SKM-1 treated with dmso at 0.1 percent for 144 hours (cell line): ENCODE data around the gene LGALS16.
A peak's percentile ranks its signal among the peaks of the same experiment; 100 is the strongest.
"Not testable (repeated sequence)": the region's sequence is repeated elsewhere in the genome, so short reads cannot be mapped to it uniquely, and the experiment has no call there.

Source experiments
- DNase-seq: peaks from one replicate; lab custom pipeline; 2025; ENCODE audit not compliant: unreplicated experiment; lab: John Stamatoyannopoulos, UW

LGALS16 gene, protein sequence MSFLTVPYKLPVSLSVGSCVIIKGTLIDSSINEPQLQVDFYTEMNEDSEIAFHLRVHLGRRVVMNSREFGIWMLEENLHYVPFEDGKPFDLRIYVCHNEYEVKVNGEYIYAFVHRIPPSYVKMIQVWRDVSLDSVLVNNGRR

DNA sequence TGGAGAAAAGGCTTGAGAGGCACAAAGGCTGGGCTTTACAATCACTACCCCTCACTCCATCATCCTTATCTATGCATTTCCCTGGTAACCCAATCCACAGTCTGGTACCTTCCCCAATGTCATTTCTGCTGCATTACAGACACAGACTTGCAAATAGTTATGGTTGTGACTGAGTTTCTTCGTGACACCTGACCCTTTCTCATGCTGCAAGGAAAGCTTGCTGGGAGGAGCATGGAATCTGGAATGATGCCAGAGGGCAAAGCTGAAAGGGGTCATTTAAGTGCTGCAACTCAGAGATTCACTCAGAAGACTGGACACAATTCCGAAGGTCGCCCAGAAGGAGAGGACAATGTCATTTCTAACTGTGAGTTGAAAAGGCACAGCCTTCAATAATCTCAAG, at the start of gene LGALS16:
Gene LGALS16 (plus strand): TSS at position 301 of the 400 bp plus-strand sequence. CDS start 49 bp downstream, at position 350.
- DNase-seq = no peak

DNA sequence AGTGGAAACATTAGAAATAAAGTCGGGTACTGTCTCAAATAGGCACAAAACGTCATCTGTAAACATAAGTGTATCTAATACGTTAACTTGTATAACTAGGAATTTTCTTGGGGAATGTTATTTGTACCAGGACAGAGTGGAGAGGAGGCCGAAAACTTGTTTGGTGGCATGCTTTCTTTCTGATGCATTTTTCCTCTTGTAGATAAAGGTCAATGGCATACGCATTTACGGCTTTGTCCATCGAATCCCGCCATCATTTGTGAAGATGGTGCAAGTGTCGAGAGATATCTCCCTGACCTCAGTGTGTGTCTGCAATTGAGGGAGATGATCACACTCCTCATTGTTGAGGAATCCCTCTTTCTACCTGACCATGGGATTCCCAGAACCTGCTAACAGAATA, 48.7 kb upstream of the LGALS16 start:
- no peak for DNase-seq

DNA sequence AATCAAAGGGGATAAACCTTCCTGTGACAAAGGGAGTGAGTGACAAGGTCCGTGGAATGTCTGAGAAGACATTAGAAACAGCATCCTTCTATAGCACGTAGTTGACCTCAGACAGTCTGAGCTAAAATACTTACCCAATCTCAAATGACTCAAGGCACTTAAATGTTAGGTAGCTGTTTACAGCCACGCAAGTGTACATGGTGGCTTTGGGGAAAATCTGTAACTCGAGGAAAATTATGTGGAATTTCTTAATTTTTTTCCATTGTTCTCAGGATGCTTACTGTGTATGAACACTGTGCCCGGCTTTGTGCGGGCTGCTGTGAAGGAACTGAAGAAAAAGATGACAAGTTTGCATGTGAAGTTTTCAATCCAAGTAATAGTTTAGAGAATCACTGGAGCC, 48.2 kb upstream of the LGALS16 start:
- no peak for DNase-seq

DNA sequence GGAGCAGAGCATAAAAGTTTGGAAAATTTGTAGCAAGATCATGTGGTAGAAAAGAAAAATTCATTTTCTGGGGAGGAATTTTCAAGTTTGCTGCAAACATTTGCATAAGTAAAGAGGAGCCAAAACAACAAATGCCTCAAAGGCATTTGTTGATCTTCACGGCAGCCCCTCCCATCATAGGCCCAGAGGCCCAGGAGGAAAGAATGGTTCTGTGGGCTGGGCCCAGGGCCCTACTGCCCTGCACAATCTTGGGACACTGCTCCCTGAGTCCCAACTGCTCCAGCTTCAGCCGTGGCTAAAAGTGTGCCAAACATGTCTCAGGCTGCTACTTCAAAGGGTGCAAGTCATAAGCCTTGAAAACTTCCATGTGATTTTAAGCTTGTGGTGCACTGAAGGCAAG, 42.1 kb upstream of the LGALS16 start:
- no peak for DNase-seq

DNA sequence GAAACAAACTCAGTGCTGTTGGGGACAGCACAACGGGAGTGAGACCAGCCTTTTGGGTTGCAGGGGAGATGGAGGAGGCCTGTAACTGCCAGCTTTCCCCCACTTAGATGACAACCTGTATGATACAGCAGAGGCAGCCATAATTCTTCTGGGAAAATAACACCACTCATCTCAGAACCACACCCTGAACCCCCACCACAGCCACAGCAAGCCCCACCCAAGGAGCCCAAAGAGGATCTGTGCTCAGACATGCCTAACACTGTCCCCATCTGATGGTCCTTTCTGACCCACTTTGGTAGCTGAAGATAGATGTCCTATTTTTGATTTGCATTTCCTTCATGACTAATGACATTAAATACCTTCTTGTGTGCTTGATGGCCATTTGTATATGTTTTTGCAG, 38.0 kb upstream of the LGALS16 start:
- DNase-seq = no peak

DNA sequence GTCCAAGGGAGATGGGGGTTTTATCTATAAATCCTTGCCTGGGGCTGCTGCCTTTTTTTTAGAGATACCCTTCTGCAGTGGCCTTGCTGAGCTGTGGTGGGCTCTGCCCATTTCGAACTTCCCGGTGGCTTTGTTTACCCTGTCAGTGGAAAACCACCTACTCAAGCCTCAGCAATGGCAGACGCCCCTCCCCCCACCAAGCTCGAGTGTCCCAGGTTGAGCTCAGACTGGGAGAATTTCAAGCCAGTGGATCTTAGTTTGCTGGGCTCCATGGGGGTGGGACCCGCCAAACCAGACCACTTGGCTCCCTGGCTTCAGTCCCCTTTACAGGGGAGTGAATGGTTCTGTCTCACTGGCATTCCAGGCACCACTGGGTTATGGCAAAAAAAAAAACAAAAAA, 31.8 kb upstream of the LGALS16 start:
- DNase-seq = no peak

DNA sequence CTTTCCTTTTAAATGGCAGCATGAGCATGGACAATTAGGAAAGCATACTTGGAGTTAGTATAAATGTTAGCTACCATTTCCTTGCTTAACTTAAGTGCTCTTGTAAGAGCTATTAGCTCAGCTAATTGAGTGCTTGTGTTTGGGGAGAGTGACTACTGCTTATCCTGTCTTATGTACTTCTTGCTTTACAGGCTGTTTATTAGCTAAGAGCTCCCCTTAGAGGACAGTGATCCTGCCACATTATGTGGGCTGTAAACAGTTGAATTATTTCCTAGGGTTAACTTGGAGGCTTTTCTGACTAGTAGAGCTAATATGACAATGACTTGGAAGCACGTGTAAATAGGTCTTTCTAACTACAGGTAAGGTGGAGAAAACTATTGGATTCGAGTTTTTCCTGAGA, 28.1 kb upstream of the LGALS16 start:
- not testable (repeated sequence) for DNase-seq

DNA sequence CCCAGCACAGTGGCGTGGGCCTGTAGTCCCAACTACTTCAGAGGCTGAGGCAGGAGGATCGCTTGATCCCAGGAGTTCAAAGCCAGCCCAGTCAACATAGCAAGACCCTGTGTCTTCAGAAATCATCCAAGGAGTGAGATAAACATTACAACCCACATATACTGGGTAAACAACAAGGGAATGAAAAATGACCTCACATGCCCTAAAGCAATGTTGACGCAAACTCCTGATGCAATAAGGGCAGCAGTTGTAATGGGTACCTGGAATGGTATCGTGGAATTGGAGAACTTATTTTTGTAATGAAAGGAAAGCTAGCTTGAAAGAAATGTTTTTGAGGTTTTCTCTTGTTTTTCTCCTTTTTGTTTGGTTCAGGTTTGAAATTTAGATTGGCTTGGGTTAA, 24.5 kb upstream of the LGALS16 start:
- no peak for DNase-seq

DNA sequence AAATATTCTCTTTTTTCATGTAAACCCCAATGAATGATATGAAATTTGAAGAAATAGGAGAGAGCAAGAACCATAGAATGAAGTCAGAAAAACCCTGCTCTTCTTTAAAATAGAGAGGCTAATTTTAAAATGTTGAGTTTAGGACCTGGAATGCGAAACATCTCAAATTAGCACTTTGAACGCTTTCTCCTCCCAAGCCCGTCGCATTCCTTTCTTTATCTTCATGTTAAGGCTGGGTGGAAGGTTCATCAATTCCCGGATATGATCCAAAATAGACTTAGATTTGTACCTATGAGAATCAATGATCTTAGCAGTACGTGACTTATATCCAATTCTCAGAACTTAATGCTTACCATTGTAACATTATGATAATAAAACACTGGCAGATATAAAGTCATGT, 24.1 kb upstream of the LGALS16 start:
- no peak for DNase-seq

DNA sequence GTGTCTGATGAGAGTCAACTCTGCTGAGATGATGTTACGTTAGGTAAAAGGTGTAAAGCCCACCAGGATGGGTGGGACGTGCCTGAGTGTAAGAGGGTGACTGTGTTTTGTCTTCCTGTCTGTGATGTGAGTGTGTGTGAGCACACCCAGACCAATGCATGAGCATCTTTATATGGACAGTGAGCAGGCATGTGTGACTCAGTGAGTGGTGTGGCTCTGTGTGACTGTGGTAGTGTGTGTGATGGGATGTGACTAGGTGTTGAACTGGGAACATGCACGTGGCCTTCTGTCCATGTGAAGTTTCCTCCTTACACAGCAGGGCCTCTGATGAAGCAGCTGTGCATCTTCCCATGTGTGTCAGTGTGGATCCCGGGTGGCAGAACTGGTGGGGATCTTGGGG, 17.8 kb upstream of the LGALS16 start:
- DNase-seq = no peak

DNA sequence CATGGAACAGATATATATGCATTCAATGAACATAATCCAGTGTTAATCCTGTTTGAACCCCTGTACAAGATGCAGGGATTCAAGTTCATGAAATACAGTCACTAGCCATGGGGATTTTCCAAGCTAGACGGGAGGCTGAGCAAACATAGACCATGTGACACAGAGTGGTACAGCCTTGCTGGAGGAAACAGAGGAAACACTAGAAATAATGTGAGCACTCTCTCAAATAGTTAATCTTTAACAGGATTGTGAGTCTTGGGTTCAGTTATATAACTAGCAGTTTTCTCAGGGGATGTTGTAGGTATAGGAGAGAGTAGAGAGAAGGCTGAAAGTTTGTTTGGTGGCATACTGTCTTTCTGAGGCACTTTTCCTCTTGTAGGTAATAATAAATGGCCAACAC, 13.9 kb upstream of the LGALS16 start:
- no peak for DNase-seq

DNA sequence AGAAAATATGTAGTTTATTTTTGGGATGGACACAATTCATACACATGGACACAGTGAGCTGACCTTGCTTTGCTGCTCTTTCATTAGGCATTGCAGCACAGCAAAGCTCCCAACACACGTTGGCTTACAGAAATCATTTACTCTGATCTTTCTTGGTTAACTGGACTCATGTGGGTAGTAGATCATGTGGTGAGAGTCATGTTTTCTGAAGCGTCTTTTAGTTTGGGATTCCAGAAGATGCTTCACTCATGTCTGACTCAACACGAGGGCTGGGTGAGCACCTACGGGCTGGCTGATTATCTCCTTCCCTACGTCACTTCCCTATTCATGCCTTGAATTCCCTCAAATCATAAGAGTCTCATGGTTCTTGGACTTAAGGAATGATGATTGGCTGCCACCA, 12.1 kb upstream of the LGALS16 start:
- no peak for DNase-seq

DNA sequence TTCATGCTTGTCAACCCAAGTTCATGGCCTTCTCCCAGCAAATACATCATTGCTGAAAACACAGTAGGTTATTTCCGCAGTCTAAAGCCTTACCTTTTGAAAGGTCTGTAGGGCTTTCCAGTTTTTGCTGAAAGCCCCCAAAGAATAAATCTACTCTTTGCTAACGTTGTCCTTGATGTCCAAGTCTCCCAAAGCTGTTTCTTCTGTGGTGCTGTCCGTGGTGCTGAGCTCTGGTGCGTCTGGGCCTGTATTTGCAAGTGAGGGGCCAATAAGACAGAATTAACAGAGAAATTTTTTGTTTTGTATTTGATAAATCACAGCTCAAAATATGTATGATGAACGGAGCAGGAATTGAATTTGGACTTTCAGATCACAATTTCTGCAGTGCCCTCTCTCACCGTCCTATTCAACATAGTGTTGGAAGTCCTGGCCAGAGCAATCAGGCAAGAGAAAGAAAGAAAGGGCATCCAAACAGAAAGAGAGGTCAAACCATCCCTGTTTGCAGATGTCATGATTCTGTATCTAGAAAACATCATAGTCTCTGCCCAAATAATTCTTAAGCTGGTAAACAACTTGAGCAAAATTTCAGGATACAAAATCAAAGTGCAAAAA, 9.8 kb upstream of the LGALS16 start:
- DNase-seq = no peak

DNA sequence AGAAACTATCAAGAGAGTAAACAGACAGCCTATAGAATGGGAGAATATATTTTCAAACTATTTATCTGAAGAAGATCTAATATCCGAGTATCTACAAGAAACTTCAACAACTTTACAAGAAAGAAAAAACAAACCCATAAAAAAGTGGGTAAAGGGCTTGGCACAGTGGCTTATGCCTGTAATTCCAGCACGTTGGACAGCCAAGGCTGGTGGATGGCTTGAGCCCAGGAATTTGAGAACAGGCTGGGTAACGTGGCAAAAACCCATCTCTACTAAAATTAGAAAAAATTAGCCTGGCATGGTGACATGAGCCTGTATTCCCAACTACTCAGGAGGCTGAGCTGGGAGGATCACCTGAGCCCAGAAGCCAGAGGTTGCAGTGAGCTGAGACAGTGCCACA, 7.8 kb upstream of the LGALS16 start:
- DNase-seq = no peak

DNA sequence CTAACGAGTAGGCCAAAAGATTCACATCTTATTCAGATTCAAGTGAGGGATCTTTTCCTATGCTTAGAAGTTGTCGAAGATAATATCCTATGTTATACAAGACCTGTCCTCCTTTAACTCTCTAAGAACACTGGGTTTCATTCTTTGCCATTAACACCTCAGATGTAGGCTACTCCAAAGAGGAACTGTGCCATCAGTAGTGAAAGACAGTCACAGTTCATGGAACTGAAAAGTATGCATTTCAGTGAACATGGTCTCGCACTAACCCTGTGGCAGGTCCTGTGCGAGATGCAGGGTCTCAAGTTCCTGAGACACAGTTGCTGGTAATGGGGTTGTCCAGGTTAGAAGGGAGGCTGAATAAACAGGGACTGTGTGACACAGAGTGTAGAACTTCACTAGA, 4.1 kb downstream of the LGALS16 start:
- no peak for DNase-seq

DNA sequence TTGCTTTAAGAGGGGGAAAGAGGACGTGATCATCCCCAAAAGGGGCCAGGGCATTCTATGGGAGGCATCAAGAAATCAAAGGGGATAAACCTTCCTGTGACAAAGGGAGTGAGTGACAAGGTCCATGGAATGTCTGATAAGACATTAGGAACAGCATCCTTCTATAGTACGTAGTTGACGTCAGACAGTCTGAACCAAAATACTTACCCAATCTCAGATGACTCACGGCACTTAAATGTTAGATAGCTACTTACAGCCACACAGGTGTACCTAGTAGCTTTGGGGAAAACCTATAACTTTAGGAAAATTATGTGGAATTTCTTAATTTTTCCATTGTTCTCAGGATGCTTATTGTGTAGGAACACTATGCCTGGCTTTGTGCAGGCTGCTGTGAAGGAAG, 4.9 kb downstream of the LGALS16 start:
- DNase-seq = no peak

DNA sequence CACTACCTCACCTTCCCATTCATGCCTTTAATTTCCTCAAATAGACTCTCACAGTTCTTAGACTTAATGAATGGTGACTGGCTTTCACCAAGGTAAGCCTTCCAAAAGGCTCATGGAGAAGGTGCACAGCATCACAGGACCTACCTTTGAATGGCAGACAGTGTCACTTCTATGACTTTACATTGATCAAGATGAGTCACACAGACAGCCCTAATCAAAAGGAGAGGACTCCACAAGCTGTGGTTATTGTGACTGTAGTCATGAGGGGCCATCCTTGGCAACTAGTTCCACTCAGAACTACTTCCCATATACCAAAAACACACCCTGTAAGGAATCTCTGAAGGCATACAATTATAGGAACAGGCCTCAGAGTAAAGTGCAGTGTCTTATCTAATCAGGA, 5.9 kb downstream of the LGALS16 start:
- no peak for DNase-seq

DNA sequence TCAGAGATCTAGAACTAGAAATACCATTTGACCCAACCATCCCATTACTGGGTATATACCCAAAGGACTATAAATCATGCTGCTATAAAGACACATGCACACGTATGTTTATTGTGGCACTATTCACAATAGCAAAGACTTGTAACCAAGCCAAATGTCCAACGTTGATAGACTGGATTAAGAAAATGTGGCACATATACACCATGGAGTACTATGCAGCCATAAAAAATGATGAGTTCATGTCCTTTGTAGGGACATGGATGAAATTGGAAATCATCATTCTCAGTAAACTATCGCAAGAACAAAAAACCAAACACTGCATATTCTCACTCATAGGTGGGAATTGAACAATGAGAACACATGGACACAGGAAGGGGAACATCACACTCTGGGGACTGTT, 14.1 kb downstream of the LGALS16 start:
- not testable (repeated sequence) for DNase-seq

DNA sequence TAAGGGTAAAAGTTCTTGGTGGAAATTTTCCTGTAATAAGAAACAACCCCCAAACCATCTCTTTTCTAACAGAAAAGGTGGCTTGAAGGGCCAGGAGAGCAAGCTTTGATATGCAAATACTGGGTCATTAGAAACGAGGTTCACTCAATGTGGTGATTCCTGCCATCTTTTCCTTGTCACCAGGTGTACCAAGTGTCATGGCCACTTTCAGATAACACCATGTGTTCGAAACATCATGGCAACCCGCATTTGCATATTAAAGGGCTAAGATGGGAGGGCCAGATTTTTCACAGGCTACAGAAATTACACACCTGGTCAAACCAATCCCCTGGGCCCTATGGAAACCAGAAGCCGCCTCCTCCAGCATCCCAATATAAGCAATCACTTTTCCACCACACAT, 15.3 kb downstream of the LGALS16 start:
- no peak for DNase-seq

DNA sequence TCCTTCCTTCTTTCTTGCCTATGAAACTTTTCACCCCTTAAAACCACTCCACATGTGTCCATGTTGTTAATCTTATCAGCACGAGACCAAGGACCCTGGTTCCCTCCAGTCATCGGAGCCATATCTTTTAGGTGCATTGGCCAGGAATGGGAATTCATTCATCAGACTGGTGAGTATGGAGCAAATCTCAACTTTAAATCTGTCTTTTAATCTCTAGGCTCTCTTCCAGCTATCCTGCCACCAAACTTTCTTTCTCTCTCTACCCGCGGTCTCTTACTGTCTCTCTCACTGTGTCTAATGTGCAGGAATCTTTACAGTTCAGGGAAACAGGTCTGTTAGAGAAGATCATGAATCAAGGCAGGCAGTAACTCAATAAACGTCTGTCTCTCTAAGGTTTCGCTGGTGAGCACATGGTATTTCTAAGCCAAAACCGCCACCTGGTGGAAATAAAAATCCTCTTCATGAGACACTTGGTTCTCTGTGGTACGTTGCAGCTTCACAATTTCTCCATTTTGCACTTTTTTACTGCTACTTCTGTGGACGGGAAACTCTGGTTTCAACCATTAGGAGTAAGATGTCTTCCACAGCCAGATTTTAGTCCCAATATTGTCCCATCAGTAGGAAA, 16.1 kb downstream of the LGALS16 start:
- DNase-seq = peak; percentile 68

DNA sequence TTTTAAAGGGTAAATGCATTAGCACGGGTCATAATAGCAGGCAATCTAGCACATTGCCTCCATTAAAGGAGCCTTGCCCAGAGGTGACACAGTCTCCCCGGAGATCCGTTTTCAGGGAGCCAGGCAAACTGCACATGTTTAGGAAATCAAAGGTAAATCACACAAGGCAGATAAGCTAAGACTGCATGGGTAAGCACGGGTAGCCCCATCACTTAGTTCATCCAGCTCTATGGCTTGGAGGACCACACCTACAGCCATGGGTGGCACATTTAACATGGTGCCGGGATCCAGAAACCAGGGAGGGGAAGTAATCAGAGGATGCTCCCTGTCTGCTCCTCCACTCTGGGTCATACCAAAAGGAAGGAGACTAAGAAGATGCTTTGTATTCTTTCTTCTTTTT, 16.8 kb downstream of the LGALS16 start:
- no peak for DNase-seq

DNA sequence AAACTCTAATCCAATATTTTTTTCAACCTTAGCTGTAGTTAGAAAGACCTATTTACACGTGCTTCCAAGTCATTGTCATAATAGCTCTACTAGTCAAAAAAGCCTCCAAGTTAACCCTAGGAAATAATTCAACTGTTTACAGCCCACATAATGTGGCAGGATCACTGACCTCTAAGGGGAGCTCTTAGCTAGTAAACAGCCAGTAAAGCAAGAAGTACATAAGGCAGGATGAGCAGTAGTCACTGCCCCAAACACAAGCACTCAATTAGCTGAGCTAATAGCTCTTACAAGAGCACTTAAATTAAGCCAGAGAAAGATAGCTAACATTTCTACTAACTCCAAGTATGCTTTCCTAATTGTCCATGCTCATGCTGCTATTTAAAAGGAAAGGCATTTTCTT, 18.1 kb downstream of the LGALS16 start:
- peak; percentile 3 for DNase-seq

DNA sequence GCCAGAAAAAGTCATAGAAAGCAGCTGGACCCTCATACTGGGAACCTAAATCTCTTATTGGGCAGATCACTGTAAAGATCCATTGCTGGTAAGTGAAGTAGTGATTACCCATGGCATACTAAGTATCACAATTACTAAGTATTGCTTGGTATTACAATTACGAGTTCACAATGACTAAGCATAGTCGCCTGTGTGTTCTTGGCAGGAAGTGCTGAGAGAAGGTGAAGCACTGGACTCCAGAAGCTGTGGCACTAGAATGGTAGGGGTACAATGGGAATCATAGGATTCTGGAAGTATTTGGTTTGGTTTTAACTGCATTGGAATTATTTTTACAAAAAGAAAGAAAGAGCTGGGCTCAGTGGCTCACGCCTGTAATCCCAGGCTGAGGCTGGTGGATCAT, 20.3 kb downstream of the LGALS16 start:
- no peak for DNase-seq
